HG03354 (cell line): ENCODE measurements around the gene SUOX.
"Not testable (repeated sequence)": the region's sequence is repeated elsewhere in the genome, so short reads cannot be mapped to it uniquely, and the experiment has no call there.

Experiments used
- ATAC-seq: cut with Tn5 transposase; IDR thresholded peaks from one replicate; pipeline ENCODE4 v1.9.1; 2021; ENCODE audit warnings: mild to moderate bottlenecking; ENCODE audit not compliant: unreplicated experiment, poor library complexity, severe bottlenecking

SUOX gene

DNA sequence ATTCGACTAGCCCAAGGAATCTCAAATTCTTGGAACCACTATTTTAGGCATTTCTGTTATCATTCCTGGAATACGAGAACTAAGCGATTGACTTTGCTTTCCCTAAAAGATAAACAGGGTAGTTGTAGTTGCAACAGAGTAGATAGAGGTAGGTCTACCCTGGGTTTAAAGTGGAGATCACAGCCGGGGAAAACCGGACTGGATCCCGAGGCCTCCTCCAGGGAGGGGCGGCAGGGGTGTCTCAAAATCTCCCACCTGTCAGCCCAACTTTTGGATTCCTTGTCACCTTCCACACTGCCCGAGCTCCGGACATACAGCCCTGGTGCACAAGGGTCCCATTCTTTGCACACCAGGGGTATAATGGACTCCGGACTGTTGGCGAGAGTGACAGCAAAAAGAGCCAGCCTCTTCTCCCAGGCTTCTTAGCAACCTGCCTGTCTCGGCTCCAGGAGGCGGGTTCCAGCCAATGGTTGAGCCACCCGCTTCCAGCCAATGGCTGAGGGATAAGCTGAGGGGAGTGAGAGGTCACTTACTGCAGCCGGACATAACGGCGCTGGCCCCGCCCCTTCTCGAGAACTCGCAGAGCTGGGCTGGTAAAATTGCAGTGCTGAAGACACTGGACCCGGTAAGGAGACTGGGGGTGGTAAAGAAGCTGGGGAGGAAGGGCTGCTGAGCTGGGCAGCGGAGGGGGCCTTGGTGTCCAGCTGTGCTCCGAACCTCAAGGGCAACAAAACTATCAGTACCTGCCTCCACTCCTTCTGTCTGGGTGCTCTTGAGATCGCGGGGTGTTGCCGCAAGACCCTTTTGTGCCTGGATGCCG lies at the start of gene SUOX:
Gene SUOX (plus strand): TSS at position 562 of the 820 bp plus-strand sequence. CDS start 4,946 bp downstream, outside the sequence.
- ATAC-seq = peak; percentile 99

- no peak for ATAC-seq
Observed at GRCh38 chr12:55955344-55955743, 41.7 kb upstream of the SUOX start.

- no peak for ATAC-seq
Observed at GRCh38 chr12:55955800-55956508, 41.1 kb upstream of the SUOX start.

DNA sequence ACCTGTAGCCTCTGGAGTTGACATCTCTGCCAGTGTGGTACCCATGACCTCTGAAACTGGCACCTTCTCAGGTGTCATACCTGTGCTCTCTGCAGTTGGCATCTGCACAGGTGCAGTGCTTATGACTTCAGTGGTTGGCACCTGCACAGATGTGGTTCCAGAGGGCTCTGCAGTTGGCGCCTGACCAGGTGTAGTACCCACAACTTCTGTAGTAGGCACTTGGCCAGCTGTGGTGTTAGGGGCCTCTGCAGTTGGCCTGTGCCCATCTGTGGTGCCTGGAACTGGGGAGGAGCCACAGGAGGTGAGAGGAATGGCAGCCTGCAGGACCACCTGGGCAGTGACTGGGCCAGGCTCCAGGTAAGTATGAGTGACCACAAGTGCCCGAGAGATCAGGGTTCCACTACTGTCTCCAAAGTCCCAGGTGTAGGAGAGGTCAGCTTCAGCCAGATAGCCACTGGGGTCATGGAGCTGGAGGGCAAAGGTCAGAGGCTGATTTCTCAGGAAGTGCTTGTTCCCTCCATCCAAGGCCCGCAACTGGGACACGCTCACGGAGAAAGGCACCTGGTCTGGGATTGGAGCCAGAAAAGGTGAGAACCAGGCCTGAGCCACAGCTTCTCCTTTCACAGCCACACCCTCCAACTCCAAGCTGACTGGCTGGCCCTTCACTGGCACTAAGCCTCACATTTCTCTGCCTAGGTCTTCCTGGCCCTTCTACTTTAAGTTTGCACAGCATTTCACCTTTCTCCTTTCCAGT lies 39.8 kb upstream of the SUOX start:
- ATAC-seq = no peak

- no peak for ATAC-seq
Observed at GRCh38 chr12:55963760-55964159, 33.3 kb upstream of the SUOX start.

GRCh38 chr12:55965240-55965639 lies 31.8 kb upstream of the SUOX start:
- no peak for ATAC-seq

DNA sequence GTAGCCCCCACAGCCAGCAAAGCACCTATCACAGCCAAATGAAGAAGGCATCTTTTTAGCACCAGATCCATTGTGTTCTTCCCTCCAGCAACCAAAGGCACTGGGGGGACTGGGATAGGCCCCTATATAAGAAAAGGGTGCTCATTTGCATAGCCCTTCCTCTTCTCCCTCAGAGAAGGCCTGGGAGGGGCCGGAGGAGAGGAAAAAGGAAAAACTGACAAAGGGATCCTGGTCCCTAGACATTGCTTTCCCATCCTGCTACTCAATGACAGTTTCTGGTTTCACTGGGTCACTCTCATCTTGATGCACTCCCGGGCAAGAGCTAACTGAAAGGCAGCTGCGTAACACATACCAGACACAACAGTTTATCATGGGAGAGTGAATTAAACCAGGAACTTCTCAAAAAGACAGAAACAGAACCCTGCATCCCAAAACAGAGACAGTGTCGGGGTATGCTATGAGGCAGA lies 31.1 kb upstream of the SUOX start, which contains the start of gene PMEL:
Gene PMEL (minus strand): TSS at position 102 of the 467 bp plus-strand sequence. CDS start 31 bp downstream, at position 71.
- peak; percentile 2 for ATAC-seq

- ATAC-seq = peak; percentile 97
Observed at GRCh38 chr12:55966408-55967281, 30.4 kb upstream of the SUOX start, which contains the start of gene CDK2. CDK2 (plus strand) TSS chr12:55966830; CDS start chr12:55967009, 179 bp downstream.

GRCh38 chr12:55969356-55969755 lies 27.7 kb upstream of the SUOX start:
- ATAC-seq = no peak

- no peak for ATAC-seq
Observed at GRCh38 chr12:55970775-55971174, 26.3 kb upstream of the SUOX start.

DNA sequence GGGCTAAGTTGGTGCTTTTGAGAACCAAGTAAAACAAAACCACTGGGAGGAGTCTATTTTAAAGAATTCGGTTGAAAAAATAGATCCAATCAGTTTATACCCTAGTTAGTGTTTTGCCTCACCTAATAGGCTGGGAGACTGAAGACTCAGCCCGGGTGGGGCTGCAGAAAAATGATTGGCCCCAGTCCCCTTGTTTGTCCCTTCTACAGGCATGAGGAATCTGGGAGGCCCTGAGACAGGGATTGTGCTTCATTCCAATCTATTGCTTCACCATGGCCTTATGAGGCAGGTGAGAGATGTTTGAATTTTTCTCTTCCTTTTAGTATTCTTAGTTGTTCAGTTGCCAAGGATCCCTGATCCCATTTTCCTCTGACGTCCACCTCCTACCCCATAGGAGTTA lies 25.0 kb upstream of the SUOX start:
- no peak for ATAC-seq

GRCh38 chr12:55972456-55972855 lies 24.6 kb upstream of the SUOX start:
- no peak for ATAC-seq

DNA sequence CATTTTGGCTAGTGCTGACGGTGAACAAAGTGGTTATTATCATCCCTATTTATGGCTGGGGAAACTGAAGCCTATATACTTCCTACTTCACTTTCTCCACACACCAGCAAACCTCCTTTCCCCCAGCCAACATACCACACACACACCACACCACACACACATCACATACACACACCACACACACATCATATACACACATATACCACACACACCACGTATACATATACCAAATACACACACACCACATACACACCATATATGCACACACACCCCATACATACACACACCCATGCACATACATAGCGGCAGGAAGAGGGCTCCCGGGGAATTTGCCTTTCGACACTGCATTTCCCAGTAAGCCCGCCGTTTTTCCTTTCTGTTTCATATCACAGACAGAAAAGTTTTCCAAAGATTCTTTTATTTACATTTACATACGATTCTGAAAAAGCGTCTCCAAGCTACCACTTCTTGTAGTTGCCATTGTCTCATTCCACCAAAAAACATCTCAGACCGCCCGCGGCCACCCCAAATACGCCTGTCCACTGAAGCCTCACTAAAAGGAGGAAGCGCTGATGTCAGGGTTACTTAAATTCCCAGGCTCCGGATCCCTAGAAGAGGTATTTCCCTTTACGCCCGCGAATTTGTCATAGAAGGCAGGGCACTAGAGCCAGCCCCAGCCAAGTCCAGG lies 24.0 kb upstream of the SUOX start:
- no peak for ATAC-seq

DNA sequence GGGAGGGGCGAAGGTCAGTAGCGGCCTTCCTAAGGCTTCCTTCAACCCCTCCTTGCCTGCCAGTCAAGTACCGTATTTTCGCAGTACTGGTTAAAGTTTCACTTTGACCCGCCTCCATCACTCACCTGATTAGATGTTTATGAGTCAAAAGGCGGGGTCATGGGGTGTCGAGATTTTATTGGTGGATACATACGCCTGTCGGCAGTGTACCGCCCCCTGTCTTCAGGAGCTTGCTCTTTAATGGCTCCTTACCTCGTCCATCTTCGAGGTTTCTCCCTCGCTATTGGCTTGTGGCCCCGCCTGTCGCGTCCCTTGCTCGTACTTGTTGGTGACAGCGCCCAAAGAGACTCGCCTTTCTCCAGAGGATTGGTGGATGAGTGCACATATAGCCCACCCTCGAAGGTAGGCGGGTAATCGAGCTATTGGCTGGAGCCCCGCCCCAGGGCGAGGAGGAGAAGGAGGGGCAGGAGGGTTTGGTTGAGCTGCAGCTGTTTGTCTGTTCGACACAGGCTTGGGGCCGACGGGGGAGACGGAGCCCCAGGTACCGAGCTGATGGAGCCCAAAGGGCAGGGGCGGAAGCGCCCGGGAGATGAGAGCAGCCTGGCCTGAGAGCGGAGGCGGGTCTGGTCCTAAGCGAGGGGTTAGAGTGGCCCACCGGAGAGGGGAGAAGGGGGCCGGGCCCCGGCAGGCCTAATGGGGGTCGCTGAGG lies 23.3 kb upstream of the SUOX start, which contains the start of gene RAB5B:
Gene RAB5B (plus strand): TSS at position 480 of the 709 bp plus-strand sequence. CDS start 12,883 bp downstream, outside the sequence.
- ATAC-seq = peak; percentile 92

DNA sequence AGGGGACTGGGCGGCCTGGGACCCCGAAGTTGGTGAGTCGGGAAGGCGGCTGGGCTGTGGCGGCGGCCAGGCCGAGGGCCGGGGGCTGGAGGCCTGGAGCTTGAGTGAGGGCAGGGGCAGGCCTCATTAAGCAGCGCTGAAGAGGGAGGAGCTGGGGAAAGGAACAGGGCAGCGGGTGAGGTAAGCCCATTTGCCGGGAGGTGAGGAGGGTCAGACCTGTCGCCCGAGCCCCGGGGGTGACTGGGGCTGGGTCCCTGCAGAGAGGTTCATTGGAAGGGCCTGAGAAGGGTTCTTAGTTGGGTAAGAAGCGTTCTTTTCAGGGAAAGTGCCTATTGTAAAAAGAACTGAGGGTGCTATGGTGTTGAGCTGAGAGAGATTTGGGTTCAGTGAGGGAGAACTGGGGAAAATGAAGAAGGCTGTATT lies 22.8 kb upstream of the SUOX start:
- ATAC-seq = peak; percentile 29

DNA sequence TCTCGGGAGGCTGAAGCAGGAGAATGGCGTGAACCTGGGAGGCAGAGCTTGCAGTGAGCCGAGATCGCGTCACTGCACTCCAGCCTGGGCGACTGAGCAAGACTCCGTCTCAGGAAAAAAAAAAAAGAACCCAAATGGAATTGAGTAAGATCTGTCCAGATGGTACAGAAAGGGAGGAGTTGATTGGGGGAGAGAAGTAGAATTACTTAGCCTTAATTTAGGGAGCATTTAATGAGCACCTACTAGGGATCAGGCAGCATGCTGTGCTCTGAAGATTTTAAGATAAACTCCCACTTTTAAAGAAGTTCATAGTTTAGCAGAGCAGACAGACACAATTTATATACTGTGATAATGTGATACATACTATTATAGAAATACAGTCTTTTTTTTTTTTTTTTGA lies 18.7 kb upstream of the SUOX start:
- ATAC-seq = no peak

- no peak for ATAC-seq
Observed at GRCh38 chr12:55979069-55979468, 18.0 kb upstream of the SUOX start.

- not testable (repeated sequence) for ATAC-seq
Observed at GRCh38 chr12:55981882-55982281, 15.2 kb upstream of the SUOX start.
